ENCODE measurements around the gene SH3TC1.

The SH3TC1 gene

GRCh38 chr4:8273450-8273849 lies 74.4 kb downstream of the SH3TC1 start:
- Histone ChIP-seq H3F3A (ENCODE audit: insufficient read depth, low read length) (no peaks in the 10 kb centered on the region), H3K4me3 (ENCODE audit: low read depth, low read length, poor library complexity, severe bottlenecking) (no peak overlapping the region), H3K9me3 (ENCODE audit: low read length) (no peaks in the 10 kb centered on the region), H3K9me2 (ENCODE audit: low read depth, low read length) (no peaks in the 10 kb centered on the region), H3K36me3 (ENCODE audit: insufficient read depth, low read length) (no peaks in the 10 kb centered on the region), H3K27me3 (ENCODE audit: insufficient read depth, low read length) (no peaks in the 10 kb centered on the region), H4K20me1 (ENCODE audit: insufficient read depth, low read length) (no peaks in the 10 kb centered on the region), H2AFZ (ENCODE audit: low read length) (no peak overlapping the region), H3K4me2 (ENCODE audit: low read length) (no peak overlapping the region), H3K79me2 (ENCODE audit: insufficient read depth, low read length) (no peaks in the 10 kb centered on the region), H3K27ac (ENCODE audit: low read depth, low read length, poor library complexity, severe bottlenecking) (no peak overlapping the region), H3K4me1 (ENCODE audit: insufficient read depth, low read length, severe bottlenecking) (no peaks in the 10 kb centered on the region), H3K9ac (ENCODE audit: low read length) (no peak overlapping the region)
- TF ChIP-seq CTCF (IDR thresholded peaks at IDR 0.05; ENCODE audit: low read length) (no peak), EZH2 (IDR thresholded peaks at IDR 0.05; ENCODE audit: borderline replicate concordance, low read length) (no peak)

- H3K9me3 ChIP-seq (ENCODE audit: low read length) = no peaks in the 10 kb centered on the region
Measured at GRCh38 chr4:8274066-8274652, 75.1 kb downstream of the SH3TC1 start.

GRCh38 chr4:8274765-8275547 lies 75.9 kb downstream of the SH3TC1 start:
- no peaks in the 10 kb centered on the region for H3K9me2 ChIP-seq (ENCODE audit: low read depth, low read length)
- H2AFZ ChIP-seq (ENCODE audit: low read length) = no peak overlapping the region
- no peaks in the 10 kb centered on the region for H3F3A ChIP-seq (ENCODE audit: insufficient read depth, low read length)
- H3K27me3 ChIP-seq (ENCODE audit: insufficient read depth, low read length) = no peaks in the 10 kb centered on the region
- H4K20me1 ChIP-seq (ENCODE audit: insufficient read depth, low read length) = no peaks in the 10 kb centered on the region
- H3K4me2 ChIP-seq (ENCODE audit: low read length) = no peak overlapping the region
- H3K4me1 ChIP-seq (ENCODE audit: insufficient read depth, low read length, severe bottlenecking) = no peaks in the 10 kb centered on the region
- no peak overlapping the region for H3K27ac ChIP-seq (ENCODE audit: low read depth, low read length, poor library complexity, severe bottlenecking)
- no peak for TF ChIP-seq CTCF (IDR thresholded peaks at IDR 0.05; ENCODE audit: low read length)
- no peak overlapping the region for H3K4me3 ChIP-seq (ENCODE audit: low read depth, low read length, poor library complexity, severe bottlenecking)
- no peaks in the 10 kb centered on the region for H3K36me3 ChIP-seq (ENCODE audit: insufficient read depth, low read length)
- H3K79me2 ChIP-seq (ENCODE audit: insufficient read depth, low read length) = no peaks in the 10 kb centered on the region
- H3K9ac ChIP-seq (ENCODE audit: low read length) = no peak overlapping the region
- H3K9me3 ChIP-seq (ENCODE audit: low read length) = no peaks in the 10 kb centered on the region

More at GRCh38 chr4:8274066-8274652, 75.1 kb downstream of the SH3TC1 start:
- Histone ChIP-seq H4K20me1 (ENCODE audit: insufficient read depth, low read length) (no peaks in the 10 kb centered on the region), H3K36me3 (ENCODE audit: insufficient read depth, low read length) (no peaks in the 10 kb centered on the region), H3K4me2 (ENCODE audit: low read length) (no peak overlapping the region), H3K27me3 (ENCODE audit: insufficient read depth, low read length) (no peaks in the 10 kb centered on the region), H2AFZ (ENCODE audit: low read length) (no peak overlapping the region), H3K9ac (ENCODE audit: low read length) (no peak overlapping the region), H3K4me1 (ENCODE audit: insufficient read depth, low read length, severe bottlenecking) (no peaks in the 10 kb centered on the region), H3F3A (ENCODE audit: insufficient read depth, low read length) (no peaks in the 10 kb centered on the region), H3K4me3 (ENCODE audit: low read depth, low read length, poor library complexity, severe bottlenecking) (no peak overlapping the region), H3K79me2 (ENCODE audit: insufficient read depth, low read length) (no peaks in the 10 kb centered on the region), H3K27ac (ENCODE audit: low read depth, low read length, poor library complexity, severe bottlenecking) (no peak overlapping the region), H3K9me2 (ENCODE audit: low read depth, low read length) (no peaks in the 10 kb centered on the region)
- TF ChIP-seq CTCF (IDR thresholded peaks at IDR 0.05; ENCODE audit: low read length) (no peak), EZH2 (IDR thresholded peaks at IDR 0.05; ENCODE audit: borderline replicate concordance, low read length) (no peak)
